GM12878 (cell line): ENCODE data around the gene HHIPL1.

Experiments used
- CHD1 ChIP-seq: IDR thresholded peaks from 2 replicates; pipeline ENCODE4 v1.6.1; 2012; ENCODE audit warnings: low read depth, low read length, improper control_type of control experiment
- EP300 ChIP-seq, 2 experiments: fragments of 150-350 bp in 1 of 2; IDR thresholded peaks; 2 replicates each; pipeline ENCODE4 v1.6.1; 2011 to 2012; ENCODE audit warnings: low read depth in 2 of 2, low read length in 2 of 2, borderline replicate concordance in 1 of 2, improper control_type of control experiment in 1 of 2, inconsistent platforms in 1 of 2; ENCODE audit not compliant: control insufficient read depth in 1 of 2
- ETV6 ChIP-seq, 2 experiments: fragments of 450-650 bp in 1 of 2; IDR thresholded peaks in 1 of 2; conservative IDR thresholded peaks in 1 of 2; 2 replicates each; pipeline ENCODE4 v1.6.1; 2014; ENCODE audit warnings: antibody characterized with exemption in 1 of 2, borderline replicate concordance in 1 of 2, low read depth in 1 of 2, mild to moderate bottlenecking in 1 of 2, moderate library complexity in 1 of 2
- GABPA ChIP-seq: IDR thresholded peaks from 2 replicates; pipeline ENCODE4 v1.6.1; 2014; ENCODE audit warnings: antibody characterized with exemption, low read depth, mild to moderate bottlenecking, inconsistent platforms
- MAX ChIP-seq: IDR thresholded peaks from 2 replicates; pipeline ENCODE4 v1.6.1; 2012; ENCODE audit warnings: low read depth, low read length, improper control_type of control experiment
- POLR2AphosphoS5 ChIP-seq: IDR thresholded peaks from 2 replicates; pipeline ENCODE4 v1.6.1; 2011; ENCODE audit warnings: mild to moderate bottlenecking, low read length, inconsistent platforms
- RFX5 ChIP-seq: IDR thresholded peaks from 2 replicates; pipeline ENCODE4 v1.6.1; 2011; ENCODE audit warnings: low read depth, low read length, improper control_type of control experiment
- SMC3 ChIP-seq: IDR thresholded peaks from 2 replicates; pipeline ENCODE4 v1.6.1; 2011; ENCODE audit warnings: low read length, improper control_type of control experiment, borderline replicate concordance

GRCh38 chr14:99700379-99700778 is 55.5 kb downstream of the HHIPL1 start:
- no peak for TF ChIP-seq SMC3
- TF ChIP-seq ETV6 (conservative IDR thresholded peaks at IDR 0.05 in 1 of 2, IDR thresholded peaks at IDR 0.05 in 1 of 2; ENCODE audit: borderline replicate concordance in 1 of 2, low read depth in 1 of 2): no peak
- no peak for TF ChIP-seq RFX5
- no peak for TF ChIP-seq CHD1
- TF ChIP-seq EP300 (IDR thresholded peaks at IDR 0.05; ENCODE audit: borderline replicate concordance in 1 of 2, control insufficient read depth in 1 of 2, low read depth in 2 of 2, low read length in 2 of 2): no peak
- no peak for TF ChIP-seq GABPA
- TF ChIP-seq POLR2AphosphoS5: no peak
- TF ChIP-seq MAX: no peak
